COLO668 (cell line): Measurements from ENCODE around the gene ENKUR.

Experiments used
- DNase-seq: peaks from one replicate; lab custom pipeline; 2025; ENCODE audit not compliant: unreplicated experiment; lab: John Stamatoyannopoulos, UW

Gene ENKUR

DNA sequence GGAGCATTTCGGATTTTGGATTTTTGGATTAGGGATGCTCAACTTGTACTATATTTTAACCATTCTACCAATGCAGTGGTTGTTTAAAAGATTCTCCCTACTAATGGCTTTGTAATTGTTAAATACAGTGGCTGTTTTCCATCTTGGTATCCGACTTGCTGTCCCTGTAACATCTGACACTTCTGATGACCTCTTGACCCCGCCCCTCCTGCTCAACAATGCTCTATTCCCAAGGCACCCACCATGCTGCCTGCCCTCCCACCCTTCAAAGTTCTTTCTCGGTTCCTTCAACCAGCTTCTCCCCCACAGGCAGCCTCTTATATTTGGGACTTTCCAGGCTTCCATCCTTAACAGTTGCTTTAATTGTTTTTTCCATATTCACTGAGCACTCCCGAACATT lies 65.5 kb downstream of the ENKUR start:
- DNase-seq: no peak

DNA sequence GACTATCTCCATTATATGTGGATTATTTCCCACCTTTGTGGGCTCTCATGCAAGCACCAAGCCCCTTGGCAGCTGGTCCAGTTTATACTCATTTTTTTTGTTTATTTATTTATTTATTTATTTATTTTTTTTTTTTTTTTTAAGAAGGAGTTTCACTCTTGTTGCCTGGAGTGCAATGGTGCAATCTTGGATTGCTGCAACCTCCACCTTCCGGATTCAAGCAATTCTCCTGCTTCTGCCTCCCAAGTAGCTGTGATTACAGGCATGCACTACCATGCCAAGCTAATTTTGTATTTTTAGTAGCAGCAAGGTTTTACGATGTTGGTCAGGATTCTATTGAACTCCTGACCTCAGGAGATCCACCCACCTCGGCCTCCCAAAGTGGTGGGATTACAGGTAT lies 66.3 kb downstream of the ENKUR start:
- DNase-seq: no peak

- no peak for DNase-seq
Observed at GRCh38 chr10:24947304-24948097, 68.5 kb downstream of the ENKUR start.

GRCh38 chr10:24944512-24945255 lies 71.3 kb downstream of the ENKUR start:
- DNase-seq: no peak

- no peak for DNase-seq
Observed at GRCh38 chr10:24938525-24938924, 77.4 kb downstream of the ENKUR start.

DNA sequence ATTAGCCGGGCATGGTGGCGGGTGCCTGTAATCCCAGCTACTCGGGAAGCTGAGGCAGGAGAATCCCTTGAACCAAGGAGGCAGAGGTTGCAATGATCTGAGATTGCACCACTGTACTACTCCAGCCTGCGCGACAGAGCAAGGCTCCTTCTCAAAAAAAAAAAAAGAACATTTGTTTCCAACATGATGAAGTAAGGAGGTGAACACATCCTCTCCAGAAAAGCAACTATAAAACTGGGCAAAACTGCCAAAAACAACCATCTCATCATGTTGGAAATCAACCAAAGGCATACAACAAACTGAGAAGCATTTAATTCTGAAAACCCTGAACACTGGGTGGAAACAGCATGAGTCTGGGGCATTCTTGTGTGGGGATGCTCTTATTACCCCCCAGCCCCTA lies 77.9 kb downstream of the ENKUR start:
- no peak for DNase-seq

DNA sequence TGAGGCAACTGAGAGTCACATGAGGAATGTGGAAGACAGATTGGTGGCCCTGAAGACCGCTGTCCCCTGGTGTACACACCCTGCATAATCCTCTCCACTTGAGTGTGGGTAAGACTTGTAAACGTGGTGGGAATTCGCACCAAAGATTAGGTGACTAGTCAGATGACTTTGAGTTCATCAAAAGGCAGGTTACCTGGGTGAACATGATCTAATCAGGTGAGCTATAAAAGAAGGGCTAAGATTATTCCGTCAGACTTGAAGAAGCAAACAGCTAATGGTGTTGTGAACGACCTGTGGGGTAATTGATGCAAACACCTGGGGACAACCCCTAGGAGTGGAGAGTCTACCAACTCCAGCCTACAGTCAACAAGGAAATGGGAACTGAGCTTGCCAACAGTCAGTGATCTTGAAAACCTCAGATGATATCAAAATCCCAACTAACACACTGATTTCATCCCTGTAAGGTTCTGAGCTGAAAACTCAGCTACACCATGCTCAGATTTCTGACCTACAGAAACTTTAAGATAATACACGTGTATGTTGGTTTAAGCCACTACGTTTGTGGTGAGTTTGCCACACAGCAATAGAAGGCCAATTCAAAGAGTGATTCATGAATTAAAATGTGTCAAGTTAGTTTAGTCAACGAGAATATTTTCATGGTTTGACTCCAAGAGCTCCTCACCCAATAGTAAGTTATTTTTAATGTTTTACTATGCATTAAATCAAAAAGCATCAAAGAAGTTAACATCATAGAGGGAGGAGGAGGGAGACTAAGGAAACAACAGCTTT lies 80.3 kb downstream of the ENKUR start:
- no peak for DNase-seq
